Measurements from ENCODE around the gene ATG16L2. TPM values are rescaled to one million over a fixed set of nuclear protein-coding genes. Genes with fewer than 3 reads are reported as not detected.

Gene ATG16L2
- total RNA-seq, 6 experiments from 2014 or later = 8.6 to 23.8 (median 15.4) TPM

GRCh38 chr11:72776844-72777754 is 37.1 kb upstream of the ATG16L2 start:
- peak; percentile 77 to 93 (median 93) for DNase-seq
- peak; percentile 36 for TF ChIP-seq POLR2A (IDR thresholded peaks at IDR 0.05)
- TF ChIP-seq, protein P1, sequence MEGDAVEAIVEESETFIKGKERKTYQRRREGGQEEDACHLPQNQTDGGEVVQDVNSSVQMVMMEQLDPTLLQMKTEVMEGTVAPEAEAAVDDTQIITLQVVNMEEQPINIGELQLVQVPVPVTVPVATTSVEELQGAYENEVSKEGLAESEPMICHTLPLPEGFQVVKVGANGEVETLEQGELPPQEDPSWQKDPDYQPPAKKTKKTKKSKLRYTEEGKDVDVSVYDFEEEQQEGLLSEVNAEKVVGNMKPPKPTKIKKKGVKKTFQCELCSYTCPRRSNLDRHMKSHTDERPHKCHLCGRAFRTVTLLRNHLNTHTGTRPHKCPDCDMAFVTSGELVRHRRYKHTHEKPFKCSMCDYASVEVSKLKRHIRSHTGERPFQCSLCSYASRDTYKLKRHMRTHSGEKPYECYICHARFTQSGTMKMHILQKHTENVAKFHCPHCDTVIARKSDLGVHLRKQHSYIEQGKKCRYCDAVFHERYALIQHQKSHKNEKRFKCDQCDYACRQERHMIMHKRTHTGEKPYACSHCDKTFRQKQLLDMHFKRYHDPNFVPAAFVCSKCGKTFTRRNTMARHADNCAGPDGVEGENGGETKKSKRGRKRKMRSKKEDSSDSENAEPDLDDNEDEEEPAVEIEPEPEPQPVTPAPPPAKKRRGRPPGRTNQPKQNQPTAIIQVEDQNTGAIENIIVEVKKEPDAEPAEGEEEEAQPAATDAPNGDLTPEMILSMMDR (IDR thresholded peaks at IDR 0.05) = no peak
- Histone ChIP-seq H3K27ac (peak overlapping the region; percentile 62 to 80 (median 74)), H3K27me3 (no peaks in the 10 kb centered on the region), H3K4me3 (peak overlapping the region in 2 of 3 donors; percentile 11 to 37), H3K9me3 (no peaks in the 10 kb centered on the region), H3K36me3 (peaks cover 0 to 9% (median 0%) of the 10 kb centered on the region in 4 donors), H3K4me1 (peaks cover 0 to 68% (median 32%) of the 10 kb centered on the region in 4 donors)
- ATAC-seq = peak; percentile 15 to 46 (median 44)
- WGBS (ENCODE audit: insufficient coverage, low coverage, low lambda C conversion rate, missing lambda C conversion rate) = no CpG with 5 or more reads among the region's 7 CpGs
- intact Hi-C loops (cut with DNase I) = loop anchor here in 1 of 2 donors (10.0 kb wide), 1 partner anchor 52 kb away; no protein-coding TSS in a partner anchor

DNA sequence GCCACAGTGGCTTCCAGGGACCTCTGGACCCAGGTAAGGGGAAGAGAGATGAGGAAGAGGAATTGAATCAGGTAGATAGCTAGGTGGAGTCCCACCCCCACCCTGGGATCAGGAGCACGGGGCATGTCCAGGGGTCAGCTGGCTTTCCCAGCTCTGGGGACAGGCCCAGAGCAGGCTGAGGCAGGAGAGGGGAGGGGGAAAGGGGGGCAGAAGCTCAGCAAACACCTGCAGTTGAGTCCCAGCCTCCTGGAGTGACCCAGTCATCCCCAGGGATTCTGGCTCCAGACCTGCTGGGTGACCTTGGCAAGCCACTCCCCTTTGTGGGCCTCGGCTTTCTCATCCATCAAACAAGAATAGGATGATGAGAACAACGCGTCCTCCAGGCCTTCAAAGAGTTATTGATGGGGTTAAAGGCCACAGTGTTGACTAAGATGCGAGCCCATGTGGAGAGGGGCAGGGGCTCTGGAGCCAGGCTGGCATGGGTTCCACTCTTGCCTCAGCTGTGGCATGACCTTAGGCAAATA is 36.4 kb upstream of the ATG16L2 start:
- H3K4me1 ChIP-seq = peaks cover 0 to 71% (median 34%) of the 10 kb centered on the region in 4 donors
- H3K4me3 ChIP-seq = peak overlapping the region in 1 of 3 donors; percentile 37
- H3K9me3 ChIP-seq = no peaks in the 10 kb centered on the region
- peak; percentile 81 to 97 (median 96) for DNase-seq
- no peaks in the 10 kb centered on the region for H3K27me3 ChIP-seq
- intact Hi-C loops (cut with DNase I) = loop anchor here in 1 of 2 donors (10.0 kb wide), 1 partner anchor 53 kb away; no protein-coding TSS in a partner anchor
- peak; percentile 48 to 75 (median 62) for ATAC-seq
- WGBS (ENCODE audit: insufficient coverage, low coverage, low lambda C conversion rate, missing lambda C conversion rate) = 62% methylated on average over 4 of the region's 5 CpGs
- TF ChIP-seq POLR2A (IDR thresholded peaks at IDR 0.05) = no peak
- TF ChIP-seq, protein P1 (IDR thresholded peaks at IDR 0.05) = no peak
- H3K27ac ChIP-seq = peak overlapping the region; percentile 62 to 90 (median 82)
- peaks cover 0 to 2% (median 0%) of the 10 kb centered on the region in 4 donors for H3K36me3 ChIP-seq

DNA sequence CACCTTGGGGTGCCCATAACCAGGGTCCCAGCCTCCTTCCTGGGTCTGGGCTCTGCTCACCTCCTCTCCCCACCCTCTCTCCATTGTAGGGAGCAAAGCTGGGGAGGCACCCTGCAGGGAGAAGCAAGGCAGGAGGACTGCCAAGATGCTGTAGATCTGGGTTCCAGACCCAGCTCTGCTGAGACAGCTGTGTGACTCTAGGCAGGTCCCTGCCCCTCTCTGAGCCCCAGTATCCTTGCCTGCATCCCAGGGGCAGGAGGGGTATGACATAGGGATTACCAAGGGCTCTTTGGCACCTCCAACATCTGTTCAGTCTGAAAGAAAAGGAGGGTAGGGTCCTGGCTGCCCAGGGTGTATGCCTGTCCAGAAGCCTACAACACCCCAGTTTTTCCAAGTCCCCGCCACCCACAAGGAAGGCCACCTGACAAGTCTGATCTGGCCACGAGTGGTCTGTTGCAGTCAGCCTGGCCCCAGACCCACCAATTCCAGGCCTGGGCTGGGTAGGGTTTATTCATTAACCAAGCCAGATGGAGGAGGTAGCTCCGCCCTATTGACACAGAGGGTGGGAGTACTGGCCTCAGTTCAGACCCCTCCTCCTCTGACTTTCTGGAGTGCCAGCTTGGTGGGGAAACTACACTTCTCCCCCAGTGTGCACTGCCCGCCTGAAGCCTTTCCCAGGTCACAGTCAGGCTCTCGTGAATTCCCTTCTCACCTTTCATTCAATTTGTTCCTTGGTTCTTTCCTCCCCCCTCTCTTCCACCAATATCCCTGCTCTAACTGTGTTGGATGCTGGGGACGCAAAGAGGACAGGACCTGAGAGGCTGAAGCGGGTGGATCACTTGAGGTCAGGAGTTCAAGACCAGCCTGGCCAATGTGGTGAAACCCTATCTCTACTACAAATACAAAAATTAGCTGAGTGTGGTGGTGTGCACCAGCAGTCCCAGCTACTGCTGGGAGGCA is 35.4 kb upstream of the ATG16L2 start:
- no peaks in the 10 kb centered on the region for H3K9me3 ChIP-seq
- H3K4me1 ChIP-seq = peaks cover 0 to 68% (median 31%) of the 10 kb centered on the region in 4 donors
- intact Hi-C loops (cut with DNase I) = loop anchor here in 1 of 2 donors (10.0 kb wide), 1 partner anchor 54 kb away; no protein-coding TSS in a partner anchor
- H3K4me3 ChIP-seq = peak overlapping the region; percentile 13 to 89 (median 65)
- H3K27me3 ChIP-seq = no peaks in the 10 kb centered on the region
- DNase-seq = peak; percentile 62 to 92 (median 83)
- 34% methylated on average over 5 of the region's 7 CpGs for WGBS (ENCODE audit: insufficient coverage, low coverage, low lambda C conversion rate, missing lambda C conversion rate)
- TF ChIP-seq, protein P1 (IDR thresholded peaks at IDR 0.05) = no peak
- no peak for TF ChIP-seq POLR2A (IDR thresholded peaks at IDR 0.05)
- peak; percentile 50 to 62 (median 56) for ATAC-seq
- H3K27ac ChIP-seq = peak overlapping the region; percentile 73 to 90 (median 82)
- no peaks in the 10 kb centered on the region for H3K36me3 ChIP-seq
